ENCODE results near the gene SRC. TPM values are rescaled to one million over a fixed set of nuclear protein-coding genes. Genes with fewer than 3 reads are reported as not detected.

The SRC gene
- total RNA-seq, 1 experiment from 2014 or later: 15.9 TPM

GRCh38 chr20:37377346-37378081 lies 31.6 kb downstream of the SRC start:
- no peak for DNase-seq (ENCODE audit: low spot score)
- in situ Hi-C loops (cut with HindIII; ENCODE audit: low sequenced_read_pairs): no loop called here

GRCh38 chr20:37378420-37378784 lies 32.5 kb downstream of the SRC start:
- no peak for DNase-seq (ENCODE audit: low spot score)
- in situ Hi-C loops (cut with HindIII; ENCODE audit: low sequenced_read_pairs): no loop called here

GRCh38 chr20:37378785-37379598 lies 33.1 kb downstream of the SRC start:
- no peak for DNase-seq (ENCODE audit: low spot score)
- in situ Hi-C loops (cut with HindIII; ENCODE audit: low sequenced_read_pairs): no loop called here

GRCh38 chr20:37379967-37380828 lies 34.3 kb downstream of the SRC start:
- no peak for DNase-seq (ENCODE audit: low spot score)
- in situ Hi-C loops (cut with HindIII; ENCODE audit: low sequenced_read_pairs): no loop called here

- in situ Hi-C loops (cut with HindIII; ENCODE audit: low sequenced_read_pairs): no loop called here
- DNase-seq (ENCODE audit: low spot score): no peak
Observed at GRCh38 chr20:37380864-37381579, 35.1 kb downstream of the SRC start.

- DNase-seq (ENCODE audit: low spot score): no peak
- in situ Hi-C loops (cut with HindIII; ENCODE audit: low sequenced_read_pairs): no loop called here
Observed at GRCh38 chr20:37381621-37382471, 35.9 kb downstream of the SRC start.

- no peak for DNase-seq (ENCODE audit: low spot score)
- in situ Hi-C loops (cut with HindIII; ENCODE audit: low sequenced_read_pairs): no loop called here
Observed at GRCh38 chr20:37382482-37383120, 36.7 kb downstream of the SRC start.

- in situ Hi-C loops (cut with HindIII; ENCODE audit: low sequenced_read_pairs): no loop called here
- no peak for DNase-seq (ENCODE audit: low spot score)
Observed at GRCh38 chr20:37383229-37383989, 37.5 kb downstream of the SRC start.

GRCh38 chr20:37384683-37385174 lies 38.8 kb downstream of the SRC start:
- peak; percentile 44 for DNase-seq (ENCODE audit: low spot score)
- in situ Hi-C loops (cut with HindIII; ENCODE audit: low sequenced_read_pairs): no loop called here

- in situ Hi-C loops (cut with HindIII; ENCODE audit: low sequenced_read_pairs): no loop called here
- DNase-seq (ENCODE audit: low spot score): no peak
Observed at GRCh38 chr20:37385176-37385575, 39.2 kb downstream of the SRC start.

GRCh38 chr20:37385659-37386504 lies 39.9 kb downstream of the SRC start:
- no peak for DNase-seq (ENCODE audit: low spot score)
- in situ Hi-C loops (cut with HindIII; ENCODE audit: low sequenced_read_pairs): no loop called here

- no peak for DNase-seq (ENCODE audit: low spot score)
- in situ Hi-C loops (cut with HindIII; ENCODE audit: low sequenced_read_pairs): no loop called here
Observed at GRCh38 chr20:37386505-37387251, 40.7 kb downstream of the SRC start.

GRCh38 chr20:37387519-37388269 lies 41.8 kb downstream of the SRC start:
- no peak for DNase-seq (ENCODE audit: low spot score)
- in situ Hi-C loops (cut with HindIII; ENCODE audit: low sequenced_read_pairs): no loop called here

GRCh38 chr20:37388831-37389230 lies 42.9 kb downstream of the SRC start:
- in situ Hi-C loops (cut with HindIII; ENCODE audit: low sequenced_read_pairs): no loop called here
- DNase-seq (ENCODE audit: low spot score): no peak

- DNase-seq (ENCODE audit: low spot score): no peak
- in situ Hi-C loops (cut with HindIII; ENCODE audit: low sequenced_read_pairs): no loop called here
Observed at GRCh38 chr20:37389241-37389747, 43.4 kb downstream of the SRC start.

Data from G401 (cell line).